Heart left ventricle (tissue), 13 donors: Measurements from ENCODE around the gene MAP3K10.

Experiments used
- CTCF ChIP-seq, 12 donors: fragments of 200-600 bp; sonication (generic) in 4 of 12; IDR thresholded peaks; one replicate each; pipeline versions ENCODE4 v1.5.0 to v1.8.0; 2018 to 2022; ENCODE audit warnings: antibody characterized with exemption in 12 of 12, mild to moderate bottlenecking in 5 of 12
- POLR2A ChIP-seq, 2 donors: fragments of 450-650 bp; IDR thresholded peaks; one replicate each; pipeline ENCODE4 v1.6.1; 2017; ENCODE audit warnings: antibody characterized with exemption in 2 of 2, mild to moderate bottlenecking in 2 of 2, moderate library complexity in 2 of 2
- donor health status: ischemic (EF 13 %, LVEDD 7.1; RV severe dilation, severe dysfunction).
- donor health status: DM: no; HTN: yes; CAD: no.
- donor health status: DM: no; HTN: no; CAD: no.
- donor health status: ischemic (EF 25% LVEDD 6.9; RV normal size, moderate dysfunction).
- donor health status: ischemic (EF 25% LVEDD 5.7; RV mildly dilated, moderate dysfunction).
- donor health status: ischemic (EF 35%, LVEDD 5.7; RV mildly dilated, moderate dysfunction).
- donor health status: nonischemic (EF 11% LVEDD 7.7; RV severe dilation, severe dysfunction).
- donor health status: DM: yes; HTN: yes; CAD: no.
- donor health status: PGD.
- donor health status: ischemic (EF 29% LVEDD 5.4; RV normal size, mild dysfunction).
- donor health status: nonischemic (EF 23%, LVEDD 6.1; RV moderate dilation, normal function).

DNA sequence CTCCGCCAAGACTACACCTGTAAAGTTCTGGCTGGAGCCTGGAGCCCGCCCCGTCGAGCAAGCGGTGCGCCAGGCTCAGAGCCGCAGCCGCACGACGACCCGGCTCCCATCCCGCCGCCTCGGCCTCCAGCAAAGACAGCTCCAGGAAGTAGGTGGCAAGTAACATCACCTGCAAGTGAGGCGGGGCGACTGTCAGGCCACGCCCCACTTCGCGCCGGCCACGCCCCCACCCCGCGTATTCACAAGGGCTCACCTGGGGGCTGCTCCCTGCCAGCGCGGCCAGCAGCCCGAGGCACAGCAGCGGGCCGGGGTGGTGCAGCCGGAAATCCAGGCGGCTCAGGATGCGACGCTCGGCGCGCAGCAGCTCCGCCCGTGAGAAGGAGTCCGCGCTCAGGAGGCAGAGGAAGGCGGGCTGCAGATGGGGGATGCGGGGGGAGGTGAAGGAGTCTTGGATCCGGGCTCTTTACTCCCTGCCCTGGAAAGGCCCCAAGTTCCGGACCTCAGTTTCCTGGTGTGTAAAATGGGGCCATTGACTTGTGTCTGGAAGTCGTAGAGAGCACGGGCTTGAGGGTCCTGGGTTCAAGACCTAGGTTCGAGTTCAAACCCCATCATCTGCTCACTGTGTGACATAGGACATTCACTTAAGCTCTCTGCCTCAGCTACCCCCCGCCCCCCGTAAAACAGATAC, 32.1 kb downstream of the MAP3K10 start:
- no peak for TF ChIP-seq CTCF (IDR thresholded peaks at IDR 0.05)
- no peak for TF ChIP-seq POLR2A (IDR thresholded peaks at IDR 0.05)
